Ascending aorta (tissue), 2 donors: Measurements from ENCODE around the gene MVD. TPM values are rescaled to one million over a fixed set of nuclear protein-coding genes. Genes with fewer than 3 reads are reported as not detected.

ENCODE experiments used
- DNase-seq, 2 donors: peaks; one replicate each; pipeline ENCODE4 v3.0.0-alpha.2; 2019; ENCODE audit warnings: low spot score in 2 of 2
- H3K27ac ChIP-seq, 2 donors: fragments of 200-600 bp; sonication (generic); one replicate each; pipeline ENCODE4 v1.5.1; 2016 to 2017; ENCODE audit warnings: mild to moderate bottlenecking in 1 of 2
- H3K27me3 ChIP-seq: fragments of 200-600 bp; sonication (generic); one replicate; pipeline ENCODE4 v1.5.1; 2017
- H3K36me3 ChIP-seq, 2 donors: fragments of 200-600 bp; sonication (generic); one replicate each; pipeline ENCODE4 v1.5.1; 2016
- H3K4me1 ChIP-seq, 2 donors: fragments of 200-600 bp; sonication (generic); one replicate each; pipeline ENCODE4 v1.5.1; 2016 to 2017; ENCODE audit warnings: mild to moderate bottlenecking in 1 of 2
- H3K4me3 ChIP-seq, 2 donors: fragments of 200-600 bp; sonication (generic); one replicate each; pipeline ENCODE4 v1.5.1; 2016 to 2017; ENCODE audit warnings: mild to moderate bottlenecking in 1 of 2
- H3K9me3 ChIP-seq, 2 donors: fragments of 200-600 bp; sonication (generic); one replicate each; pipeline ENCODE4 v1.5.1; 2016
- intact Hi-C: fragments of 100-400 bp; cut with DNase I; formaldehyde crosslinking; loops from one replicate; pipeline ENCODE4 v1.15.1; 2023
- total RNA-seq: library from RNA; depleted of rRNA; stranded (reverse); fragments of >200 nt; gene quantifications from one replicate; pipeline ENCODE4 v1.1.0, GENCODE V29; 2016
- TF ChIP-seq, protein P1 (sequence below), 3 experiments: fragments of 200-600 bp in 2 of 3; fragments of 450-650 bp in 1 of 3; sonication (generic) in 2 of 3; IDR thresholded peaks; one replicate each; pipeline ENCODE4 v1.5.1; 2016 to 2019; ENCODE audit warnings: antibody characterized with exemption in 3 of 3, mild to moderate bottlenecking in 1 of 3, moderate library complexity in 1 of 3

Gene MVD
- total RNA-seq, 1 donor from 2014 or later, result 72.9 TPM

DNA sequence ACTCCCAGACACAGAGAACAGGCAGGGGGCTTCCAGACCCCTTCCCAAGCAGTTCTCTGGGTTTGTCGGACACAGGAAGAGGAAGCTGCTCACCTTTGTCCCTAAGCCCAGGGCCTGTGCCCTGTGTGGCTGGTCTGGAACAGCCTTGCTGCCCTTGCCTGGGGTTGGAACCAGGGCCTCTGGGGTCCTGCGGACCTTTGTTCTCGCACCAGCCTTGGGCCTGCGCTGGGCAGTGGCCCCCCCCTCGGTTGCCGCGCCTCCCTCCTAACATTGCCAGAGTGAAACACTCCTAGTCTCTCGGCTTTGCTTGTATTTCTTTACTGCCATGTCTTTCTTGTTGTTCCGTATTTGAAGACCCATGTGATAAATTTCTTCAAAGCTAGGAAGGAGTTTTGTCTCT, 33.1 kb downstream of the MVD start:
- no peaks in the 10 kb centered on the region for H3K9me3 ChIP-seq
- no peaks in the 10 kb centered on the region for H3K27me3 ChIP-seq
- H3K4me1 ChIP-seq, result peaks cover 0 to 4% of the 10 kb centered on the region in 2 donors
- DNase-seq, result no peak
- intact Hi-C loops, result no loop called here
- TF ChIP-seq, protein P1, sequence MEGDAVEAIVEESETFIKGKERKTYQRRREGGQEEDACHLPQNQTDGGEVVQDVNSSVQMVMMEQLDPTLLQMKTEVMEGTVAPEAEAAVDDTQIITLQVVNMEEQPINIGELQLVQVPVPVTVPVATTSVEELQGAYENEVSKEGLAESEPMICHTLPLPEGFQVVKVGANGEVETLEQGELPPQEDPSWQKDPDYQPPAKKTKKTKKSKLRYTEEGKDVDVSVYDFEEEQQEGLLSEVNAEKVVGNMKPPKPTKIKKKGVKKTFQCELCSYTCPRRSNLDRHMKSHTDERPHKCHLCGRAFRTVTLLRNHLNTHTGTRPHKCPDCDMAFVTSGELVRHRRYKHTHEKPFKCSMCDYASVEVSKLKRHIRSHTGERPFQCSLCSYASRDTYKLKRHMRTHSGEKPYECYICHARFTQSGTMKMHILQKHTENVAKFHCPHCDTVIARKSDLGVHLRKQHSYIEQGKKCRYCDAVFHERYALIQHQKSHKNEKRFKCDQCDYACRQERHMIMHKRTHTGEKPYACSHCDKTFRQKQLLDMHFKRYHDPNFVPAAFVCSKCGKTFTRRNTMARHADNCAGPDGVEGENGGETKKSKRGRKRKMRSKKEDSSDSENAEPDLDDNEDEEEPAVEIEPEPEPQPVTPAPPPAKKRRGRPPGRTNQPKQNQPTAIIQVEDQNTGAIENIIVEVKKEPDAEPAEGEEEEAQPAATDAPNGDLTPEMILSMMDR (IDR thresholded peaks at IDR 0.05), result no peak
- peaks cover 68 to 83% of the 10 kb centered on the region in 2 donors for H3K36me3 ChIP-seq
- H3K27ac ChIP-seq, result no peak overlapping the region
- no peak overlapping the region for H3K4me3 ChIP-seq

DNA sequence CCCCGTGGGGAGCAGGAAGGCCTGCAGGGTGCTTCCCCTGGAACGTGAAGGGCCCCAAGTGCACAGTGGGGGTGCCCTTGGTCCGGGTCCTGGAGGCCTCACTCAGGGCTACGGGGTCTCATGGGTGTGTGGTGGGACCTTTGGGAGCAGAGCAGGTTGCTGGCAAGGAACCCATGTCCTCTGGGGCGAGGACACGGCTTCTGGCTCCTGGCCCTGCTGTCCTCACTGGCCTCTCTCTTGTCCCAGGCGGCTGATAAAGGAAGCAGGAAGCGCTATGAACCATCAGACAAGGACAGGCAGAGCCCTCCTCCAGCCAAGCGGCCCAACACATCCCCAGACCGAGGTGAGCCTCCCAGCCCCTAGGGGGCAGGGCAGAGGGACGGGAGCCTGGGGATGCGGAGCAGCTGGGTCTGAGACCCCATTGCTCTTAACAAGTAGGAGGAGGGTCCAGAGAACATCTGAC, 34.3 kb downstream of the MVD start:
- no peaks in the 10 kb centered on the region for H3K4me1 ChIP-seq
- H3K36me3 ChIP-seq, result peaks cover 81 to 93% of the 10 kb centered on the region in 2 donors
- H3K27me3 ChIP-seq, result no peaks in the 10 kb centered on the region
- H3K27ac ChIP-seq, result no peak overlapping the region
- TF ChIP-seq, protein P1 (IDR thresholded peaks at IDR 0.05), result no peak
- DNase-seq, result no peak
- H3K9me3 ChIP-seq, result no peaks in the 10 kb centered on the region
- intact Hi-C loops, result no loop called here
- H3K4me3 ChIP-seq, result no peak overlapping the region

DNA sequence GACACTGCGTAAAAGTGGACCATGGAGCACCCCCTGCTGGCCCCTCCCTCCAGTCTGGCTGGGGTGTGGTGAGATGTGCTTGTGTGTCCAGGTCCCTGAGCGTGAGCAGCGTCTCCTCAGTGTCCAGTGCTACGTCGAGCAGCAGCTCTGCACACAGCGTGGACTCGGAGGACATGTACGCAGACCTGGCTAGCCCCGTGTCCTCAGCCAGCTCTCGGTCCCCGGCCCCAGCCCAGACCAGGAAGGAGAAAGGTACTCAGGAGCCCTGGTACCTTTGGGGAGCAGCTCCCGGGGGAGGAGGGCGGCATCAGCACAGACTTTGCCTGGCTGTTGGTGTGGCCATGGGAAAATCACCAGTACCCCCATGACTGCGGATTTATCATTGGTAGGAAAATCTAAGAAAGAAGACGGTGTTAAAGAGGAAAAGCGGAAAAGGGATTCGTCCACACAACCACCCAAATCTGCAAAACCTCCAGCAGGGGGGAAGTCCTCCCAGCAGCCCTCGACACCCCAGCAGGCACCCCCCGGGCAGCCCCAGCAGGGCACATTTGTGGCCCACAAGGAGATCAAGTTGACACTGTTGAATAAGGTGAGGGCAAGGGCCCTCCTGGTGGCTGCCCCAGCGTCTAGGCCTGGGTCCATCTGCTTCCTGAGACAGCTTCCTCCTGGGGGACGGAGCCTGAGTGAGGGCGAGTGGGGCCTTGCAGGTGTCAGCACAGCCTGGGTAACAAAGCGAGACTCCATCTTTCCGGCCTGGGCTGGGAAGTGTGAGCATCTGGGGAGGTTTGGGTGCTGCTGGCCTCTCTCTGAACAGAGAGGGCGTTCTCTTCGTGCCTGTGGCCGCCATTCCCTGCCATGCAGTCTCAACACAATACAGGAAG, 35.1 kb downstream of the MVD start:
- H3K27ac ChIP-seq, result no peak overlapping the region
- TF ChIP-seq, protein P1 (IDR thresholded peaks at IDR 0.05), result no peak
- intact Hi-C loops, result no loop called here
- peaks cover 89 to 95% of the 10 kb centered on the region in 2 donors for H3K36me3 ChIP-seq
- DNase-seq, result no peak
- H3K27me3 ChIP-seq, result no peaks in the 10 kb centered on the region
- no peak overlapping the region for H3K4me3 ChIP-seq
- no peaks in the 10 kb centered on the region for H3K4me1 ChIP-seq
- no peaks in the 10 kb centered on the region for H3K9me3 ChIP-seq

DNA sequence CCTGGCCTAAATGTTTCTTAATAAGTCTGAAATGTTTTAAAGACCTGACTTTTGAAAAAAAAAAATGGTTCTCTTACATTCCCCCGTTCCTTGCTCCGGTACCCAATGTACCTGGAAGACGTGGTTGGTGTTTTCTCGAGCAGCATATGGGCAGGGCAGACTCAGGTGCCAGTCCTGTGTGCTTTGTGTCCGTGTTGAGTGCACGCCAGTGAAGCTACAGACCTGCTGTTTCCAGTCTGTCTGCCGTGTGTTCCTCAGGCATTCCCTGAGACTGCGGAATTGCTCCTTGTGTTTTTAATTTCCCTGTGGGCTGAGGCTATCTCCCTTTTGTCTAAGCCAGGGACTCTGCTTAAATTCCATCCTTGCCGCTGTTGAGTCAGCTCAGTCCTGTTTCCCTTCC, 36.2 kb downstream of the MVD start:
- intact Hi-C loops, result no loop called here
- peaks cover 90 to 96% of the 10 kb centered on the region in 2 donors for H3K36me3 ChIP-seq
- no peak overlapping the region for H3K4me3 ChIP-seq
- no peaks in the 10 kb centered on the region for H3K4me1 ChIP-seq
- TF ChIP-seq, protein P1 (IDR thresholded peaks at IDR 0.05), result no peak
- no peak overlapping the region for H3K27ac ChIP-seq
- no peaks in the 10 kb centered on the region for H3K27me3 ChIP-seq
- DNase-seq, result no peak
- no peaks in the 10 kb centered on the region for H3K9me3 ChIP-seq

DNA sequence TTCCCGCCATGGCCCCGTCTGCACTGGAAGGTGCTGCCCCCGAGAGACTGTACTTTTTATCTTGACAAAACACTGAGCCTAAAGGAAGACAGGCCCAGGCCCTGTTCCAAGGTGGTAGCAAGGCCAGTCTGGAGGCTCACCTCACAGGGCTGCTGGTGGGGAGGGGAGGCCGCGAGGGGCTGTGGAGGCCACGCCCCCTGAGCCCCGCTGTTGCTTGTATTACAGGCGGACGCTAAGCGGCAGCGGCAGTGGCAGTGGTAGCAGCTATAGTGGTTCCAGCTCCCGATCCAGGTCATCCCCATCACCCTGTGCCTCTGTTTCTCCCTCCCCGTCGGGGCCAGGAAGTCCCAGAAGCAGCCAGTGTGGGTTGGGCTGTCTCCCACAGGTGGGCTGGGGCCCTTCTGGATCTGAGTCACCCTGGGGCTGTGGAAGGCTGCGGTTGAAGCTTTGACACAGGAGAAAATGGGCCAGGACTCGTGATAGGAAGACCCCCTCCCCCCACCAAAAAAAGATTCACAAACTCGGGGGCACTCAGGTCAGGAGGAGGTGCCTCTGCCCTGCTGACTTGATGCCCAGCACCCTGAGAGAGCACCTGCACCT, 37.8 kb downstream of the MVD start:
- Histone ChIP-seq H3K9me3 (no peaks in the 10 kb centered on the region), H3K27me3 (no peaks in the 10 kb centered on the region), H3K27ac (no peak overlapping the region), H3K36me3 (peaks cover 77 to 81% of the 10 kb centered on the region in 2 donors), H3K4me1 (no peaks in the 10 kb centered on the region), H3K4me3 (no peak overlapping the region)
- DNase-seq, result no peak
- TF ChIP-seq, protein P1 (IDR thresholded peaks at IDR 0.05), result no peak
- intact Hi-C loops, result no loop called here
